ENCODE results near the gene CRYGA.

DNA sequence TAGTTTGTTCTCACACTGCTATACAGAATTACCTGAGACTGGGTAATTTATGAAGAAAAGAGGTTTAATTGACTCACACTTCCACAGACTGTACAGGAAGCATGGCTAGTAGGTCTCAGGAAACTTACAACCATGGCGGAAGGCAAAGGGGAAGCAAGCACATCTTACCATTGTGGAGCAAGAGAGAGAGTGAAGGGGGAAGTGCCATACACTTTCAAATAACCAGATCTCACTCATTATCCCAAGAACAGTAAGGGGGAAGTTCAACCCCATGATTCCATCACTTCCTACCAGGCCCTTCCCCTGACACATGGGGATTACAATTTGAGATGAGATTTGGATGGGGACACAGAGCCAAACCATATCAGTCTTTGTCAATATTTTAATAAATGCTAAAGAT lies 12.4 kb downstream of the CRYGA start:
- TF ChIP-seq FOXM1 (IDR thresholded peaks at IDR 0.05; ENCODE audit: borderline replicate concordance) (no peak), SP1 (IDR thresholded peaks at IDR 0.05) (no peak)

All from HEK293T (cell line).